ENCODE measurements around the gene CASP5. TPM values are rescaled to one million over a fixed set of nuclear protein-coding genes. Genes with fewer than 3 reads are reported as not detected.

Gene CASP5
- total RNA-seq, 1 donor from 2014 or later: not detected

DNA sequence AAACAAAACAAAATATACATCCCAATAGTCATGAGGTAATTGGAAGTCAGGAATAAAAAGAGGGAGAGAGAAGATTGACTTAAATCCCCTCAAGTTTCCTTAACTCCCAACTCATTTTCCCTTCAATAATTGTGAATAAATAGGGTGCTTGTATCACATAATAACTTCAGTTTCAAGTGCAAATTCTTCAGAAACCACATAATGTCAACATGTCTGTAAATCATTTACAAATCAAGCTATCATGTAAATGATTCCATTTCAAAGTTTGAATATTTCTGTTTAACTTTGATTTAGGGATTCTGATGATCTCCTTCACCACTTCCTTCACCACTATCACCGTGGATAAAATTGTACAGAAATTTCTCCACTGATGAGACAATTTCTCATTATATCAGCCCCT lies 23.2 kb downstream of the CASP5 start:
- DNase-seq (ENCODE audit: low spot score): no peak
- no peak overlapping the region for H3K27ac ChIP-seq
- TF ChIP-seq EZH2phosphoT487 (IDR thresholded peaks at IDR 0.05) (no peak), EZH2 (IDR thresholded peaks at IDR 0.05) (no peak)
- TF ChIP-seq, protein P1, sequence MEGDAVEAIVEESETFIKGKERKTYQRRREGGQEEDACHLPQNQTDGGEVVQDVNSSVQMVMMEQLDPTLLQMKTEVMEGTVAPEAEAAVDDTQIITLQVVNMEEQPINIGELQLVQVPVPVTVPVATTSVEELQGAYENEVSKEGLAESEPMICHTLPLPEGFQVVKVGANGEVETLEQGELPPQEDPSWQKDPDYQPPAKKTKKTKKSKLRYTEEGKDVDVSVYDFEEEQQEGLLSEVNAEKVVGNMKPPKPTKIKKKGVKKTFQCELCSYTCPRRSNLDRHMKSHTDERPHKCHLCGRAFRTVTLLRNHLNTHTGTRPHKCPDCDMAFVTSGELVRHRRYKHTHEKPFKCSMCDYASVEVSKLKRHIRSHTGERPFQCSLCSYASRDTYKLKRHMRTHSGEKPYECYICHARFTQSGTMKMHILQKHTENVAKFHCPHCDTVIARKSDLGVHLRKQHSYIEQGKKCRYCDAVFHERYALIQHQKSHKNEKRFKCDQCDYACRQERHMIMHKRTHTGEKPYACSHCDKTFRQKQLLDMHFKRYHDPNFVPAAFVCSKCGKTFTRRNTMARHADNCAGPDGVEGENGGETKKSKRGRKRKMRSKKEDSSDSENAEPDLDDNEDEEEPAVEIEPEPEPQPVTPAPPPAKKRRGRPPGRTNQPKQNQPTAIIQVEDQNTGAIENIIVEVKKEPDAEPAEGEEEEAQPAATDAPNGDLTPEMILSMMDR (IDR thresholded peaks at IDR 0.05): no peak
- no peaks in the 10 kb centered on the region for H3K36me3 ChIP-seq
- no peaks in the 10 kb centered on the region for H3K36me3 Mint-ChIP-seq
- no peaks in the 10 kb centered on the region for H3F3A ChIP-seq (ENCODE audit: low read depth)
- H3K27me3 Mint-ChIP-seq (ENCODE audit: insufficient read depth, low read depth): no peaks in the 10 kb centered on the region
- no peaks in the 10 kb centered on the region for H3K27me3 ChIP-seq
- H3K4me1 Mint-ChIP-seq: no peaks in the 10 kb centered on the region
- H3K4me3 Mint-ChIP-seq: no peak overlapping the region
- no peaks in the 10 kb centered on the region for H4K20me1 ChIP-seq (ENCODE audit: low read depth)
- H3K4me3 ChIP-seq: no peak overlapping the region
- H3K9ac ChIP-seq: no peak overlapping the region
- no peak overlapping the region for H3K4me2 ChIP-seq
- H2AFZ ChIP-seq (replicated peaks): no peak overlapping the region
- no peak overlapping the region for H3K27ac Mint-ChIP-seq
- no peaks in the 10 kb centered on the region for H3K9me3 Mint-ChIP-seq
- H3K79me2 ChIP-seq (ENCODE audit: low read depth): no peaks in the 10 kb centered on the region
- H3K9me3 ChIP-seq (ENCODE audit: low read depth): no peaks in the 10 kb centered on the region
- H3K4me1 ChIP-seq: no peaks in the 10 kb centered on the region

DNA sequence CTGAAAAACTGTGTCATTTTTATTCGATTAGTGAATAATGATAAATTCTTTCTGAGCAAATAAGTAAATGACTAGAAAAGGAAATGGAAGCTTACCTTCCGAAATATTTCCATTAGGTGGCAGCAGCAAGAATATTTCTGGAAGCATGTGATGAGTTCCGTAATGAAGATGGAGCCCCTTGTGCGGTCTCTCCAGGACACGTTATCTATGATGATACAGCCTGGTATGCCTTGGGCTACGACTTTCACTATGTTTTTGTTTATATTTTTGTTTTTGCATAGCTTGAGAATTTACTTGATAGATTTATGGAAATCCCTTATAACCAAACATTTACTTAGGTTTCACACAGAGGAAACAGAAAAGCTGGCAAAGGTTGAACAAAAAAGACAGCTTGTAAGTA lies 25.7 kb downstream of the CASP5 start:
- H3F3A ChIP-seq (ENCODE audit: low read depth): no peaks in the 10 kb centered on the region
- H3K4me1 ChIP-seq: no peaks in the 10 kb centered on the region
- no peaks in the 10 kb centered on the region for H3K36me3 Mint-ChIP-seq
- TF ChIP-seq, protein P1 (IDR thresholded peaks at IDR 0.05): no peak
- no peak for TF ChIP-seq EZH2 (IDR thresholded peaks at IDR 0.05)
- no peak for DNase-seq (ENCODE audit: low spot score)
- H3K9me3 Mint-ChIP-seq: no peaks in the 10 kb centered on the region
- no peak overlapping the region for H3K27ac Mint-ChIP-seq
- no peak overlapping the region for H3K27ac ChIP-seq
- H4K20me1 ChIP-seq (ENCODE audit: low read depth): no peaks in the 10 kb centered on the region
- no peaks in the 10 kb centered on the region for H3K79me2 ChIP-seq (ENCODE audit: low read depth)
- H3K9ac ChIP-seq: no peak overlapping the region
- H3K9me3 ChIP-seq (ENCODE audit: low read depth): no peaks in the 10 kb centered on the region
- no peak overlapping the region for H3K4me2 ChIP-seq
- H3K4me1 Mint-ChIP-seq: no peaks in the 10 kb centered on the region
- no peaks in the 10 kb centered on the region for H3K27me3 ChIP-seq
- H3K36me3 ChIP-seq: no peaks in the 10 kb centered on the region
- no peak overlapping the region for H2AFZ ChIP-seq (replicated peaks)
- H3K4me3 ChIP-seq: no peak overlapping the region
- H3K27me3 Mint-ChIP-seq (ENCODE audit: insufficient read depth, low read depth): no peaks in the 10 kb centered on the region
- H3K4me3 Mint-ChIP-seq: no peak overlapping the region

DNA sequence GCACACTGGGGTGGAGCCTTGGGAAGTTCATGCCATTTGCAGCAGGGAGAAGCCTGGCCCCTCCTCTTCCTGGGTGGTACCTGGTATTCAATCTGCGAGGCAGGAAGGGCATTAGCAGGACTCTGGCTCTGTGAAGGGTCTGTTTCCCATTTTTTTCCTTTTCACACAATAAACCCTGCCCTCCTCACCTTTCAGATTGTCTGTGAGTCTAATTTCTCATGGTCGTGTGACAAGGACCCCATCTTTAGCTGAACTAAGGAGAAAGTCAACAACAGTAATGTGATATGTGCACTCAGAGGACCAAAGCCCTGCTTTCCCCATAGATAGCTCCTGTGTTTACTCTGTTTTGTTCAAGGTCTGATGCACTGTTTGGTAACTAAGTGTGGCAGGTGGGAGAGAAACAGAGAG lies 28.0 kb downstream of the CASP5 start:
- Histone ChIP-seq H3K4me3 (no peak overlapping the region), H4K20me1 (ENCODE audit: low read depth) (no peaks in the 10 kb centered on the region), H3K27me3 (no peaks in the 10 kb centered on the region), H2AFZ (replicated peaks) (no peak overlapping the region), H3K36me3 (no peaks in the 10 kb centered on the region), H3K79me2 (ENCODE audit: low read depth) (no peaks in the 10 kb centered on the region), H3K9me3 (ENCODE audit: low read depth) (no peaks in the 10 kb centered on the region), H3K27ac (no peak overlapping the region), H3K9ac (no peak overlapping the region), H3K4me2 (no peak overlapping the region), H3K4me1 (no peaks in the 10 kb centered on the region), H3F3A (ENCODE audit: low read depth) (no peaks in the 10 kb centered on the region)
- no peaks in the 10 kb centered on the region for H3K27me3 Mint-ChIP-seq (ENCODE audit: insufficient read depth, low read depth)
- H3K4me3 Mint-ChIP-seq: no peak overlapping the region
- no peak for TF ChIP-seq EZH2 (IDR thresholded peaks at IDR 0.05)
- no peaks in the 10 kb centered on the region for H3K36me3 Mint-ChIP-seq
- no peak overlapping the region for H3K27ac Mint-ChIP-seq
- DNase-seq (ENCODE audit: low spot score): no peak
- H3K4me1 Mint-ChIP-seq: no peaks in the 10 kb centered on the region
- H3K9me3 Mint-ChIP-seq: no peaks in the 10 kb centered on the region

DNA sequence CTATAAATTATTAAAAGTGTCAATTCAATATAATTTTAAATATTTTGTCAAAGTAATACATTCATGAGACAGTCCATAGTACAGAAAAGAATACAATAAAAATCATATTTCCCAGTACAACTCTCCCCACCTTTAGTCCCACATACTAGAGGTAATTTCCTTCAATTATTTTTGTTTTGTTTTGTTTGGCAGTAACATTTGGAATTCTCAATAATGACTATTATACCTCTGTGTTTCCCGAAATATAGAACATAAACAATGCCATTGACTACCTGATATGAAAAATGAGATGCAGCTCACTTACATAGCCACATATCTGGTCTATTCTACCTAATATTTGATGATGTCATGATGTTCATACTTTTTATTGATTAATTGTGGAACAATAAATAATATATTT lies 30.2 kb downstream of the CASP5 start:
- no peaks in the 10 kb centered on the region for H3K4me1 Mint-ChIP-seq
- H3K27ac Mint-ChIP-seq: no peak overlapping the region
- Histone ChIP-seq H3K4me2 (no peak overlapping the region), H4K20me1 (ENCODE audit: low read depth) (no peaks in the 10 kb centered on the region), H3K4me3 (no peak overlapping the region), H3K79me2 (ENCODE audit: low read depth) (no peaks in the 10 kb centered on the region), H3K9ac (no peak overlapping the region), H3K9me3 (ENCODE audit: low read depth) (no peaks in the 10 kb centered on the region), H2AFZ (replicated peaks) (no peak overlapping the region), H3K27me3 (no peaks in the 10 kb centered on the region), H3K36me3 (no peaks in the 10 kb centered on the region), H3F3A (ENCODE audit: low read depth) (no peaks in the 10 kb centered on the region), H3K27ac (no peak overlapping the region), H3K4me1 (no peaks in the 10 kb centered on the region)
- H3K36me3 Mint-ChIP-seq: no peaks in the 10 kb centered on the region
- DNase-seq (ENCODE audit: low spot score): no peak
- TF ChIP-seq EZH2 (IDR thresholded peaks at IDR 0.05) (no peak), EZH2phosphoT487 (IDR thresholded peaks at IDR 0.05) (no peak)
- TF ChIP-seq, protein P1 (IDR thresholded peaks at IDR 0.05): no peak
- peaks cover 12% of the 10 kb centered on the region for H3K9me3 Mint-ChIP-seq
- H3K4me3 Mint-ChIP-seq: no peak overlapping the region
- no peaks in the 10 kb centered on the region for H3K27me3 Mint-ChIP-seq (ENCODE audit: insufficient read depth, low read depth)
